IMR-90 (cell line): ENCODE data around the gene CDS1.

ENCODE experiments used
- MAFK ChIP-seq: IDR thresholded peaks from 2 replicates; pipeline ENCODE4 v1.6.1; 2012; ENCODE audit warnings: low read depth, low read length, improper control_type of control experiment
- POLR2A ChIP-seq: IDR thresholded peaks from 2 replicates; pipeline ENCODE4 v1.6.1; 2012; ENCODE audit warnings: mild to moderate bottlenecking, low read depth, low read length
- SMC3 ChIP-seq: fragments of 150-350 bp; IDR thresholded peaks from 2 replicates; pipeline ENCODE4 v1.6.1; 2016; ENCODE audit warnings: low read depth, mild to moderate bottlenecking, antibody characterized with exemption, low read length, moderate library complexity
- TF ChIP-seq, protein P1 (sequence below): conservative IDR thresholded peaks from 2 replicates; pipeline ENCODE4 v1.5.1; 2012; ENCODE audit warnings: mild to moderate bottlenecking, low read depth, low read length, improper control_type of control experiment

DNA sequence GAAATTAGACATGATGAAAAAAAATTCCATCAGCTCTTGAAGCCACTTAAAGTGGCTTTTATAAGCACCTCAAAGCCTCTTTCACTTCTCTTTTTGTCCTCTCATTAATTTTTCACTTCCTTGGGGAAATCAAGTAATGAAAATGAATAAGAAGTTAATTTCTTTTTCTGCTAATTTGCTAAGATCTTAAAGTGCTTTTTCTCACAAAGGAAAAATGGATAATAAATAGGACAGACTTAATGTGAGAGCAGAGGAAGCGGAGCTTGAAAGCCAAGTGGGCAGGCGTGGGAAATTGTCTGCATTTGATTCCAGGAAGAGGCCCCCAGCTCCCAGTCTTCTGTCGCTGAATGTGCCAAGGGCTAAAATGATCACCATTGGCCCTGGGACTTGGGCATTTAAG is 28.6 kb downstream of the CDS1 start:
- TF ChIP-seq SMC3: no peak
- TF ChIP-seq, protein P1, sequence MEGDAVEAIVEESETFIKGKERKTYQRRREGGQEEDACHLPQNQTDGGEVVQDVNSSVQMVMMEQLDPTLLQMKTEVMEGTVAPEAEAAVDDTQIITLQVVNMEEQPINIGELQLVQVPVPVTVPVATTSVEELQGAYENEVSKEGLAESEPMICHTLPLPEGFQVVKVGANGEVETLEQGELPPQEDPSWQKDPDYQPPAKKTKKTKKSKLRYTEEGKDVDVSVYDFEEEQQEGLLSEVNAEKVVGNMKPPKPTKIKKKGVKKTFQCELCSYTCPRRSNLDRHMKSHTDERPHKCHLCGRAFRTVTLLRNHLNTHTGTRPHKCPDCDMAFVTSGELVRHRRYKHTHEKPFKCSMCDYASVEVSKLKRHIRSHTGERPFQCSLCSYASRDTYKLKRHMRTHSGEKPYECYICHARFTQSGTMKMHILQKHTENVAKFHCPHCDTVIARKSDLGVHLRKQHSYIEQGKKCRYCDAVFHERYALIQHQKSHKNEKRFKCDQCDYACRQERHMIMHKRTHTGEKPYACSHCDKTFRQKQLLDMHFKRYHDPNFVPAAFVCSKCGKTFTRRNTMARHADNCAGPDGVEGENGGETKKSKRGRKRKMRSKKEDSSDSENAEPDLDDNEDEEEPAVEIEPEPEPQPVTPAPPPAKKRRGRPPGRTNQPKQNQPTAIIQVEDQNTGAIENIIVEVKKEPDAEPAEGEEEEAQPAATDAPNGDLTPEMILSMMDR: no peak
- TF ChIP-seq MAFK: no peak
- TF ChIP-seq POLR2A: no peak
